ENCODE results near the gene SMCR8.
"Not testable (repeated sequence)": the region's sequence is repeated elsewhere in the genome, so short reads cannot be mapped to it uniquely, and the experiment has no call there.

SMCR8 gene

DNA sequence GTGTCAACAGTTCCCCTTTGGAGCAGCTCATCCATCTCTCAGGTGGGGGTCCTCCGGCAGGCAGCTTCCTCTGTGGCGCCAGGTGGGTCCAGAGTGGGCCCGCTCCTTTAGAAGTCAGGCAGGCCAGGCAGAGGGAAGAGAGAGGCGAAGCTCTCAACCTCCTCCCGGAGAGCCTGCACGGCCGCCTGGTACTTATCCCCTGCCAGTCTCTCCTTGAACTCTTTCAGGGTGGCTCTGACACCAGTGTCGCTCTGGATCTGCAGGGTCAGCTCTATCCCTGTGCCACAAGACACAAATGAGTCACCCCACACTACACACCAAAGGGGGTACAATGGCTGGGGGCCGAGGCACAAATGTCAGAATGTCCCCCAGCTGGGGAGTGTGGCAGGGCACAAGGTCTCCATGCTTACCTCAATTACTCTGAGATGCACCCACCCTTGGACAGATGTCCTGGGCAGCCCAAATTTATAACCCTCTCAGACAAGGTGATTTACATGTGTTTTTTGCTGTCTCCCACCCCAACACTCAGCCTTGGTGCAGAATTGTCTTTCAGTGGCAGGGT is 13.6 kb downstream of the SMCR8 start:
- intact Hi-C loops (cut with DNase I; ENCODE audit: low total_unique reads): no loop called here
- H3K4me1 ChIP-seq: no peaks in the 10 kb centered on the region
- H3K27me3 ChIP-seq: no peaks in the 10 kb centered on the region
- DNase-seq: no peak
- H3K36me3 ChIP-seq: peaks cover 13 to 100% (median 59%) of the 10 kb centered on the region in 3 donors
- no peaks in the 10 kb centered on the region for H3K9me3 ChIP-seq
- H3K4me3 ChIP-seq: no peak overlapping the region
- H3K27ac ChIP-seq: no peak overlapping the region
- TF ChIP-seq, protein P1, sequence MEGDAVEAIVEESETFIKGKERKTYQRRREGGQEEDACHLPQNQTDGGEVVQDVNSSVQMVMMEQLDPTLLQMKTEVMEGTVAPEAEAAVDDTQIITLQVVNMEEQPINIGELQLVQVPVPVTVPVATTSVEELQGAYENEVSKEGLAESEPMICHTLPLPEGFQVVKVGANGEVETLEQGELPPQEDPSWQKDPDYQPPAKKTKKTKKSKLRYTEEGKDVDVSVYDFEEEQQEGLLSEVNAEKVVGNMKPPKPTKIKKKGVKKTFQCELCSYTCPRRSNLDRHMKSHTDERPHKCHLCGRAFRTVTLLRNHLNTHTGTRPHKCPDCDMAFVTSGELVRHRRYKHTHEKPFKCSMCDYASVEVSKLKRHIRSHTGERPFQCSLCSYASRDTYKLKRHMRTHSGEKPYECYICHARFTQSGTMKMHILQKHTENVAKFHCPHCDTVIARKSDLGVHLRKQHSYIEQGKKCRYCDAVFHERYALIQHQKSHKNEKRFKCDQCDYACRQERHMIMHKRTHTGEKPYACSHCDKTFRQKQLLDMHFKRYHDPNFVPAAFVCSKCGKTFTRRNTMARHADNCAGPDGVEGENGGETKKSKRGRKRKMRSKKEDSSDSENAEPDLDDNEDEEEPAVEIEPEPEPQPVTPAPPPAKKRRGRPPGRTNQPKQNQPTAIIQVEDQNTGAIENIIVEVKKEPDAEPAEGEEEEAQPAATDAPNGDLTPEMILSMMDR (IDR thresholded peaks at IDR 0.05): no peak

GRCh38 chr17:18331879-18332278 is 16.8 kb downstream of the SMCR8 start:
- intact Hi-C loops (cut with DNase I; ENCODE audit: low total_unique reads): no loop called here
- H3K27ac ChIP-seq: no peak overlapping the region
- TF ChIP-seq, protein P1 (IDR thresholded peaks at IDR 0.05): no peak
- no peaks in the 10 kb centered on the region for H3K9me3 ChIP-seq
- H3K4me1 ChIP-seq: no peaks in the 10 kb centered on the region
- DNase-seq: no peak
- H3K4me3 ChIP-seq: no peak overlapping the region
- H3K36me3 ChIP-seq: peaks cover 7 to 100% (median 29%) of the 10 kb centered on the region in 3 donors
- H3K27me3 ChIP-seq: no peaks in the 10 kb centered on the region

GRCh38 chr17:18332909-18333489 is 17.9 kb downstream of the SMCR8 start:
- no peak for DNase-seq
- Histone ChIP-seq H3K4me3 (no peak overlapping the region), H3K9me3 (no peaks in the 10 kb centered on the region), H3K4me1 (no peaks in the 10 kb centered on the region), H3K27me3 (no peaks in the 10 kb centered on the region), H3K27ac (no peak overlapping the region), H3K36me3 (peaks cover 7 to 95% (median 19%) of the 10 kb centered on the region in 3 donors)
- TF ChIP-seq, protein P1 (IDR thresholded peaks at IDR 0.05): no peak
- intact Hi-C loops (cut with DNase I; ENCODE audit: low total_unique reads): no loop called here

GRCh38 chr17:18338158-18338557 is 23.1 kb downstream of the SMCR8 start:
- H3K4me1 ChIP-seq; DNase-seq; H3K4me3 ChIP-seq; H3K27ac ChIP-seq; intact Hi-C loops (cut with DNase I; ENCODE audit: low total_unique reads); H3K27me3 ChIP-seq; H3K9me3 ChIP-seq: not testable (repeated sequence)
- H3K36me3 ChIP-seq: peaks cover 8 to 74% (median 10%) of the 10 kb centered on the region in 3 donors

DNA sequence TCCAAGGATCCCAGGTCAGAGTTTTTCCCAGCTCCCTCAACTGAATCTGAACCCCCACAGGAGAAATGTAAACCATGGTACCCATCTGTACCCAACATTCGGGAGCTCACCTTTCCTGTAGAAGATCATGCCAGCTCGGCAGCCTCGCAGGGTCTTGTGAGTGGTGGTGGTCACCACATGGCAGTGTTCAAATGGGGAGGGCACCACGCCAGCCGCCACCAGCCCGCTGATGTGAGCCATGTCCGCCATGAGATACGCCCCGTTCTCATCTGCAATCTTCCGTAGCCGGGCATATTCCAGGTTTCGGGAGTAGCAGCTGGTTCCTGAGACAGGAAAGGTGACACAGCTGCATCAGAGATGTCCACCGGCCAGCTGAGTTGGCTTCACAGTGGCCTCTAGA is 24.8 kb downstream of the SMCR8 start:
- H3K27me3 ChIP-seq: no peaks in the 10 kb centered on the region
- H3K36me3 ChIP-seq: peaks cover 8 to 59% (median 10%) of the 10 kb centered on the region in 3 donors
- H3K27ac ChIP-seq: no peak overlapping the region
- H3K4me3 ChIP-seq: no peak overlapping the region
- TF ChIP-seq, protein P1 (IDR thresholded peaks at IDR 0.05): no peak
- H3K4me1 ChIP-seq: no peaks in the 10 kb centered on the region
- intact Hi-C loops (cut with DNase I; ENCODE audit: low total_unique reads): no loop called here
- H3K9me3 ChIP-seq: no peaks in the 10 kb centered on the region
- DNase-seq: no peak

GRCh38 chr17:18344021-18344420 is 28.9 kb downstream of the SMCR8 start:
- intact Hi-C loops (cut with DNase I; ENCODE audit: low total_unique reads): no loop called here
- no peak for DNase-seq
- Histone ChIP-seq H3K4me3 (no peak overlapping the region), H3K9me3 (no peaks in the 10 kb centered on the region), H3K27ac (no peak overlapping the region), H3K27me3 (no peaks in the 10 kb centered on the region), H3K4me1 (no peaks in the 10 kb centered on the region), H3K36me3 (peaks cover 21 to 73% (median 23%) of the 10 kb centered on the region in 3 donors)
- TF ChIP-seq, protein P1 (IDR thresholded peaks at IDR 0.05): no peak
